Neural progenitor cell (in vitro differentiated cells): ENCODE measurements around the gene CHI3L1. TPM values are rescaled to one million over a fixed set of nuclear protein-coding genes. Genes with fewer than 3 reads are reported as not detected.

ENCODE experiments used
- DNase-seq: peaks from one replicate; pipeline ENCODE4 v3.0.0-alpha.2; 2016; ENCODE audit warnings: low spot score
- H2AFZ ChIP-seq: fragments of 200-600 bp; sonication (generic); replicated peaks from 2 replicates; pipeline ENCODE4 v1.6.1; 2016; ENCODE audit warnings: antibody characterized with exemption
- H3F3A ChIP-seq: fragments of 200-600 bp; sonication (generic); 2 replicates; pipeline ENCODE4 v1.6.1; 2016; ENCODE audit warnings: antibody characterized with exemption, low read depth
- H3K27ac ChIP-seq: fragments of 200-600 bp; sonication (generic); 2 replicates; pipeline ENCODE4 v1.5.1; 2016; ENCODE audit warnings: mild to moderate bottlenecking
- H3K27me3 ChIP-seq: fragments of 200-600 bp; sonication (generic); 2 replicates; pipeline ENCODE4 v1.6.1; 2016; ENCODE audit warnings: mild to moderate bottlenecking, moderate library complexity
- H3K36me3 ChIP-seq: fragments of 200-600 bp; sonication (generic); 2 replicates; pipeline ENCODE4 v1.5.1; 2016
- H3K4me1 ChIP-seq: fragments of 200-600 bp; sonication (generic); 2 replicates; pipeline ENCODE4 v1.6.1; 2016; ENCODE audit warnings: mixed run types
- H3K4me2 ChIP-seq: fragments of 200-600 bp; sonication (generic); 2 replicates; pipeline ENCODE4 v1.6.1; 2016
- H3K4me3 ChIP-seq: fragments of 200-600 bp; sonication (generic); 2 replicates; pipeline ENCODE4 v1.5.1; 2016
- H3K79me2 ChIP-seq: fragments of 200-600 bp; sonication (generic); 2 replicates; pipeline ENCODE4 v1.6.1; 2016; ENCODE audit warnings: low read depth
- H3K9ac ChIP-seq: fragments of 200-600 bp; sonication (generic); 2 replicates; pipeline ENCODE4 v1.6.1; 2016
- H3K9me3 ChIP-seq: fragments of 200-600 bp; sonication (generic); 2 replicates; pipeline ENCODE4 v1.5.1; 2016; ENCODE audit warnings: low read depth
- H4K20me1 ChIP-seq: fragments of 200-600 bp; sonication (generic); 2 replicates; pipeline ENCODE4 v1.6.1; 2016; ENCODE audit warnings: low read depth
- H3K27ac Mint-ChIP-seq: 3 replicates; pipeline ENCODE4 v1.8.0; 2021; ENCODE audit warnings: mixed read lengths
- H3K27me3 Mint-ChIP-seq: 2 replicates; pipeline ENCODE4 v1.8.0; 2022; ENCODE audit warnings: low read depth, mild to moderate bottlenecking, inconsistent platforms, moderate library complexity, mixed read lengths; ENCODE audit not compliant: insufficient read depth
- H3K36me3 Mint-ChIP-seq: 3 replicates; pipeline ENCODE4 v1.8.0; 2021; ENCODE audit warnings: mixed read lengths
- H3K4me1 Mint-ChIP-seq: 3 replicates; pipeline ENCODE4 v1.8.0; 2021; ENCODE audit warnings: mixed read lengths
- H3K4me3 Mint-ChIP-seq: 3 replicates; pipeline ENCODE4 v1.8.0; 2021; ENCODE audit warnings: mild to moderate bottlenecking, moderate library complexity, mixed read lengths
- H3K9me3 Mint-ChIP-seq: 3 replicates; pipeline ENCODE4 v1.8.0; 2020; ENCODE audit warnings: mixed read lengths
- CTCF ChIP-seq: fragments of 200-600 bp; sonication (generic); IDR thresholded peaks from 2 replicates; pipeline ENCODE4 v1.5.1; 2017; ENCODE audit warnings: antibody characterized with exemption, mild to moderate bottlenecking
- EZH2 ChIP-seq: fragments of 200-600 bp; sonication (generic); IDR thresholded peaks from 2 replicates; pipeline ENCODE4 v1.6.1; 2017; ENCODE audit warnings: antibody characterized with exemption, mild to moderate bottlenecking, moderate library complexity
- EZH2phosphoT487 ChIP-seq: fragments of 200-600 bp; sonication (generic); IDR thresholded peaks from 2 replicates; pipeline ENCODE4 v1.6.1; 2017; ENCODE audit warnings: antibody characterized with exemption
- total RNA-seq: library from RNA; depleted of rRNA; stranded (reverse); fragments of >200 nt; gene quantifications from 2 replicates; pipeline ENCODE4 v1.2.3, GENCODE V29; 2015; ENCODE audit warnings: low replicate concordance

Gene CHI3L1
- total RNA-seq, 1 donor from 2014 or later = 0.95 TPM

DNA sequence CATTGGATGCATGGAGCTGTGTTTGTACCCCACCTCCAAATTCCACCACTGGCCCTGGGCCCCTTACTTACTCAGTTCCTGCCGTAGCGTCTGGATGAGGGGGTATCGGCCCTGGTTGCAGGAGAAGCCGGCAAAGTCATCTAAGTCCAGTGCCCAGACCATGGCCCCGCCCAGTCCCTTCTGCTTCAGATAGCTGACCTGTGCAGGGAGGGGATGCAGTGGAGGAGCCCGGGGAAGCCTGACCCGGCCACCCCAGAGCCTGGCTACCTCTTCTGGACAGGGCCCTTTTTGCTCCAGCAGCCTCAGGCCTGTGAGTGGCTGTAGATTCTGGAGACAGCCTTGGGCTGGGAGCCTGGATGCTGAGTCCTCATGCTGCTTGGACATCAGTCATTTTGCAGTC lies 31.2 kb upstream of the CHI3L1 start:
- Histone ChIP-seq H3K9me3 (no peaks in the 10 kb centered on the region), H3K4me2 (no peak overlapping the region), H3K9ac (no peak overlapping the region), H3K27me3 (no peaks in the 10 kb centered on the region), H4K20me1 (no peaks in the 10 kb centered on the region), H3K4me3 (no peak overlapping the region), H3K4me1 (peaks cover 12% of the 10 kb centered on the region), H2AFZ (no peak overlapping the region), H3K36me3 (no peaks in the 10 kb centered on the region), H3F3A (no peaks in the 10 kb centered on the region), H3K79me2 (no peaks in the 10 kb centered on the region), H3K27ac (no peak overlapping the region)
- H3K27me3 Mint-ChIP-seq = peaks cover 13% of the 10 kb centered on the region
- no peak for TF ChIP-seq CTCF
- no peak for TF ChIP-seq EZH2
- TF ChIP-seq EZH2phosphoT487 = no peak
- H3K4me1 Mint-ChIP-seq = peaks cover 18% of the 10 kb centered on the region
- DNase-seq = no peak
- H3K4me3 Mint-ChIP-seq = no peak overlapping the region
- no peaks in the 10 kb centered on the region for H3K9me3 Mint-ChIP-seq
- no peaks in the 10 kb centered on the region for H3K36me3 Mint-ChIP-seq
- H3K27ac Mint-ChIP-seq = no peak overlapping the region

GRCh38 chr1:203217139-203217655 lies 30.7 kb upstream of the CHI3L1 start:
- H3K4me1 Mint-ChIP-seq = peaks cover 18% of the 10 kb centered on the region
- no peak overlapping the region for H3K4me2 ChIP-seq
- H3K9ac ChIP-seq = no peak overlapping the region
- no peaks in the 10 kb centered on the region for H4K20me1 ChIP-seq
- no peak overlapping the region for H3K4me3 Mint-ChIP-seq
- H3F3A ChIP-seq = no peaks in the 10 kb centered on the region
- H3K9me3 ChIP-seq = no peaks in the 10 kb centered on the region
- no peaks in the 10 kb centered on the region for H3K27me3 ChIP-seq
- no peak overlapping the region for H3K27ac ChIP-seq
- no peaks in the 10 kb centered on the region for H3K9me3 Mint-ChIP-seq
- no peak overlapping the region for H3K27ac Mint-ChIP-seq
- no peak for DNase-seq
- no peaks in the 10 kb centered on the region for H3K36me3 Mint-ChIP-seq
- H3K4me1 ChIP-seq = peaks cover 12% of the 10 kb centered on the region
- H3K27me3 Mint-ChIP-seq = peaks cover 11% of the 10 kb centered on the region
- H3K36me3 ChIP-seq = no peaks in the 10 kb centered on the region
- no peaks in the 10 kb centered on the region for H3K79me2 ChIP-seq
- H3K4me3 ChIP-seq = no peak overlapping the region
- TF ChIP-seq EZH2 (no peak), CTCF (peak; percentile 27), EZH2phosphoT487 (no peak)
- H2AFZ ChIP-seq = no peak overlapping the region

DNA sequence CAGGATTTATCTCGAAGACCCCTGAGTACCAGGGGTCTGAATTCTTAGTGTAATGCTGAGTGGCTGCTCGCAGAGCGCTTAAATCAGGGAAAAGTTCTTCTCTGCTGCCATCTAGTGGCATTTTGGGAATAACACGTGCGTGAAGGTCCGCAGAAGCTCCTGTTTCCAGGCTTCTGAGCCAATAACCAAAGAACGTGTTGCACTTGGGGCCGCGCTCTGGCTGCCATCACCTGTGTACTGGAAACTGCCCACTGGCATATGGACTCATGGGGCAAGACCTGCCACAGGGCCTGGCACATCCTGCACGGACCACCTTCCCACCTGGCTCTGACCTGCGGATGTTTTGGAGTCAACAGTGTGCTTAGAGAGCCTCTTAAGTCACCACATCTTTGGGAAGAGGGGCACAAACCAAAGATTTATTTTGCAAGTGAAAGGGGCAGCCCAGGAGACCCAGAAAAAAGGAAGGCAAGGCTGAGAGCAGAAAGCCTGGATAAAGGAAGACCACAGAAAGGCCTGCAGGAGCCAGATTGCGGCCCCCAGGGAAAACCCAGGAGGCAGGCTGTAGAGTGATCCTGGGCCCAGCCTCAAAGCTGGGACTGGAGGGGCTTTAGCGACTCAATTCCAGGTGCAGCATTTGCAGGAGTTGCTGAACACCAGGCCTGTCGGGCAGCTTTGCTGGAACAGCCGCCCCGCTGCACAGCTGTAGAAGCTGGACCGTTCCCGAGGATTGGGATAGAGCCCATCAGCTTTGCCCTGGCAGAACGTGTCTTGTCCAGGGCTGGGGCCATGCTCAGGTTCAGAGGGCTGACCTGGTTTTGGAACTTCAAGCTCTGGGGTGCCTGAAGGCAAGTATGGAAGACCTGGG lies 30.0 kb upstream of the CHI3L1 start:
- TF ChIP-seq EZH2 (no peak), CTCF (peak; percentile 82), EZH2phosphoT487 (no peak)
- no peaks in the 10 kb centered on the region for H3K36me3 Mint-ChIP-seq
- Histone ChIP-seq H3F3A (no peaks in the 10 kb centered on the region), H3K4me3 (no peak overlapping the region), H3K27me3 (no peaks in the 10 kb centered on the region), H3K4me1 (peaks cover 12% of the 10 kb centered on the region), H3K36me3 (no peaks in the 10 kb centered on the region), H3K27ac (no peak overlapping the region), H3K9ac (no peak overlapping the region), H3K9me3 (no peaks in the 10 kb centered on the region), H3K79me2 (no peaks in the 10 kb centered on the region), H2AFZ (no peak overlapping the region), H4K20me1 (no peaks in the 10 kb centered on the region), H3K4me2 (no peak overlapping the region)
- H3K9me3 Mint-ChIP-seq = no peaks in the 10 kb centered on the region
- H3K4me3 Mint-ChIP-seq = no peak overlapping the region
- no peak overlapping the region for H3K27ac Mint-ChIP-seq
- H3K4me1 Mint-ChIP-seq = peaks cover 18% of the 10 kb centered on the region
- peak; percentile 85 for DNase-seq
- peaks cover 8% of the 10 kb centered on the region for H3K27me3 Mint-ChIP-seq
